ENCODE results near the gene NR2E3.

NR2E3 gene

GRCh38 chr15:71786673-71787072, 23.7 kb upstream of the NR2E3 start:
- Histone ChIP-seq H3K4me2 (ENCODE audit: low read depth, low read length, poor library complexity, severe bottlenecking) (no peak overlapping the region), H3K9me2 (replicated peaks; ENCODE audit: low read depth, low read length) (no peaks in the 10 kb centered on the region), H3K79me2 (ENCODE audit: insufficient read depth, low read length) (no peaks in the 10 kb centered on the region), H3K4me3 (ENCODE audit: low read length, poor library complexity, severe bottlenecking) (no peak overlapping the region), H3K9me3 (ENCODE audit: insufficient read depth, low read depth, low read length) (no peaks in the 10 kb centered on the region), H3F3A (ENCODE audit: low read depth) (no peaks in the 10 kb centered on the region), H3K36me3 (ENCODE audit: insufficient read depth, low read length) (no peaks in the 10 kb centered on the region), H3K27me3 (ENCODE audit: insufficient read depth, low read length, poor library complexity, severe bottlenecking) (no peaks in the 10 kb centered on the region), H2AFZ (ENCODE audit: low read length) (no peak overlapping the region), H4K20me1 (ENCODE audit: insufficient read depth, low read length, poor library complexity, severe bottlenecking) (no peaks in the 10 kb centered on the region), H3K4me1 (ENCODE audit: insufficient read depth, low read length, poor library complexity, severe bottlenecking) (peaks cover 9% of the 10 kb centered on the region), H3K9ac (ENCODE audit: low read depth, low read length, poor library complexity, severe bottlenecking) (no peak overlapping the region)
- TF ChIP-seq CTCF (conservative IDR thresholded peaks at IDR 0.05; ENCODE audit: low read length) (no peak), EZH2phosphoT487 (IDR thresholded peaks at IDR 0.05; ENCODE audit: borderline replicate concordance) (no peak)

DNA sequence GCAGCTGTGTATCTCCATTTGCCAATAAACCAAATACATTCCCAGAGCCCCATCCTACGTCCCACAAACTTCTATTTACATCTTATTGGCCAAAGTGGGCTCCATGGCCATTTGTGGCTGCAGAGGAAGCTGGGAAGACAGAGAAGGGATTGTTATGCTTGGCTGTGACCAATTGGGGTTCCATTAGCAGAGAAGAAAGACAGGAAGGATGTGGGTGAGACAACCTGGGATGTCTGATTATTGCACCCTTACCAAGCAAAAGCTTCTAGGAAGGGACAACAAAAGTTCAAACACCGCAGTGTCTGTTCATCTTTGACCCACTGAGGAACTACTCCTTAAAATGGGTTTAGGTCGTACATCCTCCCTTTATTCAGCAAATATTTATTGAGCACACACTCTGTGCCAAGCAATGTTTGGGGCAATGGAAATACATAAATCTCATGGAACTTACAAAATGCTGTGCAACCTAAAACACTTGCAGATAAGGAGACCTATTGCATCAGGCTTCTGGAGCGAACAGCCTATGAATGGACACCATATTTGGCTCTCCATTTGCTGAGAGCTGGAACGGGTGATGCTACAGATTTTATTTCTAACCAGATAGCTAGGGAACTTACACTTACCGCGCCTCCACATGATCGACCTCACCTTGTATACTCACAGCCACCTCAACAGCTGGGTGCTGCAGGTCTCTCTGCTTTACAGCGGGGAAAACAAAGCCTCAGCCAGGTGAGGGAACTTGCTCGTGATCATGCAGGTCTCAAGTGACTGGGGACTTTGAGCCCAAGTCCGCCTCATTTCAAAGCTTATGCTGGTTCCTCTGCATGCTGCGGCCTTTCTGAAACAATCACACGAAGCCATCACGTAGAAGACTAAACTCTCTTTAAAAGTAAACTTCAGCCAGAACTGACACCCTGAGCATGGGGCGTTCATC, 21.4 kb upstream of the NR2E3 start:
- Histone ChIP-seq H2AFZ (ENCODE audit: low read length) (no peak overlapping the region), H3K9ac (ENCODE audit: low read depth, low read length, poor library complexity, severe bottlenecking) (no peak overlapping the region), H3K9me3 (ENCODE audit: insufficient read depth, low read depth, low read length) (no peaks in the 10 kb centered on the region), H3K36me3 (ENCODE audit: insufficient read depth, low read length) (no peaks in the 10 kb centered on the region), H3K79me2 (ENCODE audit: insufficient read depth, low read length) (no peaks in the 10 kb centered on the region), H3K4me3 (ENCODE audit: low read length, poor library complexity, severe bottlenecking) (no peak overlapping the region), H3K4me1 (ENCODE audit: insufficient read depth, low read length, poor library complexity, severe bottlenecking) (peaks cover 9% of the 10 kb centered on the region), H3F3A (ENCODE audit: low read depth) (no peaks in the 10 kb centered on the region), H3K27me3 (ENCODE audit: insufficient read depth, low read length, poor library complexity, severe bottlenecking) (no peaks in the 10 kb centered on the region), H3K4me2 (ENCODE audit: low read depth, low read length, poor library complexity, severe bottlenecking) (no peak overlapping the region), H3K9me2 (replicated peaks; ENCODE audit: low read depth, low read length) (no peaks in the 10 kb centered on the region), H4K20me1 (ENCODE audit: insufficient read depth, low read length, poor library complexity, severe bottlenecking) (no peaks in the 10 kb centered on the region)
- TF ChIP-seq EZH2phosphoT487 (IDR thresholded peaks at IDR 0.05; ENCODE audit: borderline replicate concordance) (no peak), CTCF (conservative IDR thresholded peaks at IDR 0.05; ENCODE audit: low read length) (no peak)

DNA sequence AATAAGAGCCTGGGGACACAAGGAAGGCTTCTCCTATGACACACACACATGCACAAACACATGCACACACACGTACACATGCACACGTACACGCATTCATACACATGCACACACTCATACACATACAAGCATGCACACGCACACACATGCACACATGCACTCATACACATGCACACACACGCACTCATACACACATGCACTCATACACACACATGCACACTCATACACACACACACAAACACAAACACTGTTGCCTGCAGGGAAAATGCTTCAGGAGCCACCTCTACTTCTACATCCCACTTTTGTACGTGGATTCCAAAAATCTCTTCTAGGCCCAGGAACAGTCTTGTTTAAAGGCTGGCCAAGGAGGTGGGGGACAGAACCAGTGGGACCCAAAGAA, 20.7 kb upstream of the NR2E3 start:
- no peaks in the 10 kb centered on the region for H4K20me1 ChIP-seq (ENCODE audit: insufficient read depth, low read length, poor library complexity, severe bottlenecking)
- H2AFZ ChIP-seq (ENCODE audit: low read length) = no peak overlapping the region
- no peaks in the 10 kb centered on the region for H3F3A ChIP-seq (ENCODE audit: low read depth)
- H3K4me3 ChIP-seq (ENCODE audit: low read length, poor library complexity, severe bottlenecking) = no peak overlapping the region
- peaks cover 9% of the 10 kb centered on the region for H3K4me1 ChIP-seq (ENCODE audit: insufficient read depth, low read length, poor library complexity, severe bottlenecking)
- no peak overlapping the region for H3K9ac ChIP-seq (ENCODE audit: low read depth, low read length, poor library complexity, severe bottlenecking)
- TF ChIP-seq EZH2phosphoT487 (IDR thresholded peaks at IDR 0.05; ENCODE audit: borderline replicate concordance) = no peak
- TF ChIP-seq CTCF (conservative IDR thresholded peaks at IDR 0.05; ENCODE audit: low read length) = no peak
- H3K9me2 ChIP-seq (replicated peaks; ENCODE audit: low read depth, low read length) = no peaks in the 10 kb centered on the region
- H3K4me2 ChIP-seq (ENCODE audit: low read depth, low read length, poor library complexity, severe bottlenecking) = no peak overlapping the region
- no peaks in the 10 kb centered on the region for H3K27me3 ChIP-seq (ENCODE audit: insufficient read depth, low read length, poor library complexity, severe bottlenecking)
- H3K79me2 ChIP-seq (ENCODE audit: insufficient read depth, low read length) = no peaks in the 10 kb centered on the region
- no peaks in the 10 kb centered on the region for H3K9me3 ChIP-seq (ENCODE audit: insufficient read depth, low read depth, low read length)
- no peaks in the 10 kb centered on the region for H3K36me3 ChIP-seq (ENCODE audit: insufficient read depth, low read length)
